Lower lobe of right lung (tissue), 2 donors: Measurements from ENCODE around the gene SOS1. TPM values are rescaled to one million over a fixed set of nuclear protein-coding genes. Genes with fewer than 3 reads are reported as not detected.

Experiments
- ATAC-seq, 2 donors: fragments of 200-7000 bp; cut with Tn5 transposase; one replicate each; pipeline ENCODE4 v1.9.1; 2020 to 2022; ENCODE audit warnings: mild to moderate bottlenecking in 2 of 2, moderate library complexity in 2 of 2
- DNase-seq: peaks from one replicate; pipeline ENCODE4 v3.0.0-alpha.2; 2020
- H3K27ac ChIP-seq: fragments of 200-600 bp; one replicate; pipeline ENCODE4 v1.8.0; 2022
- H3K27me3 ChIP-seq: fragments of 200-600 bp; one replicate; pipeline ENCODE4 v1.8.0; 2022; ENCODE audit warnings: low read depth
- H3K36me3 ChIP-seq: fragments of 200-600 bp; one replicate; pipeline ENCODE4 v1.8.0; 2022; ENCODE audit warnings: mild to moderate bottlenecking
- H3K4me1 ChIP-seq: fragments of 200-600 bp; one replicate; pipeline ENCODE4 v1.8.0; 2022
- H3K4me3 ChIP-seq: fragments of 200-600 bp; one replicate; pipeline ENCODE4 v1.8.0; 2022; ENCODE audit warnings: mild to moderate bottlenecking
- H3K9me3 ChIP-seq: fragments of 200-600 bp; one replicate; pipeline ENCODE4 v1.8.0; 2022
- intact Hi-C: fragments of 100-400 bp; cut with DNase I; formaldehyde crosslinking; loops from one replicate; pipeline ENCODE4 v1.11.0; 2022
- total RNA-seq: library from RNA; stranded (reverse); fragmentation: NEBNext Ultra II Directional; extraction: Animal tissue kit (Norgen Biotek cat#: 25700); gene quantifications from one replicate; pipeline ENCODE4 v1.2.1, GENCODE V29; 2021
- TF ChIP-seq, protein P1 (sequence below): fragments of 200-600 bp; IDR thresholded peaks from one replicate; pipeline ENCODE4 v1.8.0; 2022; ENCODE audit warnings: antibody characterized with exemption, mild to moderate bottlenecking
- donor health status: DM: no; HTN: yes; CAD: no; lungs with severe emphysema.

SOS1 gene
- total RNA-seq, 1 donor from 2014 or later: 43.6 TPM

DNA sequence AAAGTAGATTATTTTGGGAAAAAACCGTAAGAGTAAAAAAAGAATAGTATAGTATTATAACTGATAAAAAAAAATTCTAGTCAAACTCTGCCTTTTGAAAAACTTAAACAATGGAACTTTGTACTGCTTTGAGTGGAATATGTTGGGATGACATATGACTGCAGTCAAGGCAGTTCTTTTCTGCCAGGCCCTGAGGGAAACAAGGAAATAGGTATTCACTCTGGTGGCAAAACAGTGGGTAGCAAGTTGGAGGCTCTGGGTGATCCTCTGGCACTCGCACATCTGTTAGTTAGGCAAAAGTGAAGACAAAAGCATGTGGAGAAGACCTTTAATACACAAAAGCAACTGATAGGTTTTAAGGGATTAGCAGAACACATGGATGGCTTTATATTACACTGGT, 129.0 kb downstream of the SOS1 start:
- no peak for ATAC-seq
- TF ChIP-seq, protein P1, sequence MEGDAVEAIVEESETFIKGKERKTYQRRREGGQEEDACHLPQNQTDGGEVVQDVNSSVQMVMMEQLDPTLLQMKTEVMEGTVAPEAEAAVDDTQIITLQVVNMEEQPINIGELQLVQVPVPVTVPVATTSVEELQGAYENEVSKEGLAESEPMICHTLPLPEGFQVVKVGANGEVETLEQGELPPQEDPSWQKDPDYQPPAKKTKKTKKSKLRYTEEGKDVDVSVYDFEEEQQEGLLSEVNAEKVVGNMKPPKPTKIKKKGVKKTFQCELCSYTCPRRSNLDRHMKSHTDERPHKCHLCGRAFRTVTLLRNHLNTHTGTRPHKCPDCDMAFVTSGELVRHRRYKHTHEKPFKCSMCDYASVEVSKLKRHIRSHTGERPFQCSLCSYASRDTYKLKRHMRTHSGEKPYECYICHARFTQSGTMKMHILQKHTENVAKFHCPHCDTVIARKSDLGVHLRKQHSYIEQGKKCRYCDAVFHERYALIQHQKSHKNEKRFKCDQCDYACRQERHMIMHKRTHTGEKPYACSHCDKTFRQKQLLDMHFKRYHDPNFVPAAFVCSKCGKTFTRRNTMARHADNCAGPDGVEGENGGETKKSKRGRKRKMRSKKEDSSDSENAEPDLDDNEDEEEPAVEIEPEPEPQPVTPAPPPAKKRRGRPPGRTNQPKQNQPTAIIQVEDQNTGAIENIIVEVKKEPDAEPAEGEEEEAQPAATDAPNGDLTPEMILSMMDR: no peak

DNA sequence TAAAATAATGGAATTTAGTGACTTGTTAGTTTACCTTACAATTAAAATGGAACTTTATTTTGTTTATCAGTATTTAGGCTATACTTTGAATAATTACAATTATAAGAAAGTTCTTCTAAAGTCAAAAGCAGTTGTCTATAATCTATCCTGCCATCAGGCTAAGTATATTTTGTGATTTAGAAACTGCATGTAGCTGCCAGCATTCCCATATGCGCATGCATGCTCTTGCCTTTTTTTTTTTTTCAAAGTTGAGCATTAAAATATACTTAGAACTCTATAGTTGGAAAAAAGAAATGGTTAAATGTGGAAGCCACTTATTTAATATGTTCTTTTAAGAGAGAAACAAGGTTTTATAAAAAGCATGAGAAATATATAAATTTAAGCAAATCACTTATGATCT, 132.1 kb downstream of the SOS1 start:
- Histone ChIP-seq H3K27me3 (no peaks in the 10 kb centered on the region), H3K36me3 (peaks cover 83% of the 10 kb centered on the region), H3K4me1 (no peaks in the 10 kb centered on the region), H3K4me3 (no peak overlapping the region), H3K9me3 (no peaks in the 10 kb centered on the region), H3K27ac (no peak overlapping the region)
- ATAC-seq (no peak), DNase-seq (no peak)
- intact Hi-C loops: no loop called here
- TF ChIP-seq, protein P1: no peak

More for the DNA sequence above, 129.0 kb downstream of the SOS1 start:
- no peaks in the 10 kb centered on the region for H3K27me3 ChIP-seq
- H3K9me3 ChIP-seq: no peaks in the 10 kb centered on the region
- H3K36me3 ChIP-seq: peaks cover 84% of the 10 kb centered on the region
- no peak for DNase-seq
- H3K4me3 ChIP-seq: no peak overlapping the region
- H3K27ac ChIP-seq: no peak overlapping the region
- H3K4me1 ChIP-seq: no peaks in the 10 kb centered on the region
- intact Hi-C loops: no loop called here

DNA sequence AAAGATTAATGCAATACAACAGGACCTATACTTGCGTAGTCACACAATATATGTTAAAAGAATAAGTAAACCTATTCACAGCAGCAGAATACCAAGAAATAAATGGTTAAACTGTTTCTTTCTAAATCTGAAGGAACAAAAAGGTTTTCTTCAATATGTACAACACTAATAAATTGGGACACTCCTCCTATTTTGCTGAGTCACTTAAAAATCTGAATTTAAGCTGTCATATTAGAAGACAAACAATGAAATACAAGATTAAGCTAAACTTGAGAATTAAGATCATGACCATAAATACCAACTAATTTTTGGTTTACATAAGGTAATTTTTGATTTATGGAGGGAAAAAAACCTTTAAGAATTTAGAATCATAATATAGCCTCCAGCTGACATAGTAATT, 138.4 kb downstream of the SOS1 start:
- TF ChIP-seq, protein P1: no peak
- Histone ChIP-seq H3K4me1 (no peaks in the 10 kb centered on the region), H3K4me3 (no peak overlapping the region), H3K9me3 (no peaks in the 10 kb centered on the region), H3K36me3 (peaks cover 39% of the 10 kb centered on the region), H3K27ac (no peak overlapping the region), H3K27me3 (no peaks in the 10 kb centered on the region)
- ATAC-seq (no peak), DNase-seq (no peak)
- intact Hi-C loops: no loop called here

DNA sequence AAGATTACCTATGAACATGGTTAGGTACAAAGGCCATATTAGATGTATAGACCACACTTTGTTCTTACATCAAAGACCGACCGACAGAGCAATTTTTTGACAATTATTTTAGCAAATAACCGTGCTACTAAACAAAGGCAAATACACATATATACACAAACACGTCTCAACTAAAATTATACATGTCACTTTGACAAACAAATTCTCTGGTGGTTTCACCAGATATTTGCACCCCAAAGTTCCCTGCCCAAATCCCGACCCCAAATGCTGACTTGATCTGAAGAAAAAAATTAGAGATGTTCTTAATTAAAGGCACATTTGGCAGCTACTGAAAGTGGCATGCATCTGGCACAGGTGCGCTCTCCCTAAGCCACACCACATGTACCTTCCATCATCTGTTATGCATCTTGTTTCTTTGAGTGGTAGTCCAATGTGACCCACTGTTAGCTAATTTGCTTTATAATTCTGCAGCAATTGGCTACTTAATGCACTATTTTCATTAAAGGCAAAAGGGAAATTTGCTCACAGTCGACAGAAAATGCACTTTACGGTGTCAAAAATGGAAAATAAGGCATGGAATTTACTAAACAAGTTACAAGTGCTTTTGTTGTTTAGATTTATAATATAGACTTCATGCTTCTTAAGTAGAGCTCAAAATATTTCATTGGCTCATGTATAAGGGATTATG, 139.0 kb downstream of the SOS1 start:
- intact Hi-C loops: no loop called here
- Histone ChIP-seq H3K27ac (no peak overlapping the region), H3K36me3 (peaks cover 32% of the 10 kb centered on the region), H3K27me3 (no peaks in the 10 kb centered on the region), H3K4me1 (no peaks in the 10 kb centered on the region), H3K4me3 (no peak overlapping the region), H3K9me3 (no peaks in the 10 kb centered on the region)
- no peak for ATAC-seq
- TF ChIP-seq, protein P1: no peak
- no peak for DNase-seq

DNA sequence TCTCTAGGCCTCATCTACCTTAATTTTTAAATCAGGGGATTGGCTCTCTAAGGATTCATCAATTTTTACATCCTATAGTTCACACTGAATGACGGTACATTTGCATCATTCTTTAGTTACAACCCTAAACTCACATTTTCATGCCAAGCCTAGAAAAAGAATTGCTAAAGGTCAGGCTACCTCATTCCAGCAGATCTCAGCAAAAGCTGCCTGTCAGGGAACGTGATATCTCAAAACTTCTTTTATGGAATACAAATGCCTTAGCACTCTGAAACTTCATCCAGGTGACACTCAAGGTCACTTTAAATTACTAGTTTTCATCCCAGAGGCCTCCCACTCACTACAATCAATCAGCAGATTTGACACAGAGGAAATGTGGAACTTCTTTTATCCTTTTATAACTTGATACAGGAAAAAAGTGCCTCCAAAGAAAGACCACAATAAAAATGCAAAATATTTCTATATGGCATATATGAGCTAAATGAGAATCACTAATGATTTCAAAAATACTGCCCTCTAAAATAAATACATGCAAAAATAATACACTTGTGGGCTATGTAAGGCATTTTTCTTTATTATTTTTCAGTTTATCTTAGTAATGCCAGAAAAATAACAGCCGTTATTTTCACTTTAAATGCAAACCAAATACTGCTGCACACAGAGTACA, 139.7 kb downstream of the SOS1 start:
- intact Hi-C loops: no loop called here
- DNase-seq: no peak
- H3K36me3 ChIP-seq: peaks cover 25% of the 10 kb centered on the region
- H3K27ac ChIP-seq: no peak overlapping the region
- no peak overlapping the region for H3K4me3 ChIP-seq
- no peaks in the 10 kb centered on the region for H3K27me3 ChIP-seq
- TF ChIP-seq, protein P1: no peak
- no peaks in the 10 kb centered on the region for H3K9me3 ChIP-seq
- H3K4me1 ChIP-seq: no peaks in the 10 kb centered on the region
- no peak for ATAC-seq
